MM.1S (cell line): Measurements from ENCODE around the gene AATK.

ENCODE experiments used
- DNase-seq: peaks from one replicate; pipeline ENCODE4 v3.0.0-alpha.2; 2015
- H2AFZ ChIP-seq: fragments of 300-600 bp; sonication (generic); 2 replicates; pipeline ENCODE4 v1.6.0; 2016; ENCODE audit warnings: antibody characterized with exemption, low read length
- H3F3A ChIP-seq: fragments of 300-600 bp; sonication (generic); 2 replicates; pipeline ENCODE4 v1.6.1; 2016; ENCODE audit warnings: mild to moderate bottlenecking, antibody characterized with exemption, low read length, moderate library complexity, mixed read lengths; ENCODE audit not compliant: insufficient read depth
- H3K27ac ChIP-seq: fragments of 300-600 bp; sonication (generic); 2 replicates; pipeline ENCODE4 v1.5.1; 2016; ENCODE audit warnings: mild to moderate bottlenecking, low read length
- H3K27me3 ChIP-seq: fragments of 300-600 bp; sonication (generic); replicated peaks from 2 replicates; pipeline ENCODE4 v1.6.0; 2016; ENCODE audit warnings: low read length; ENCODE audit not compliant: insufficient read depth
- H3K36me3 ChIP-seq: fragments of 300-600 bp; sonication (generic); replicated peaks from 2 replicates; pipeline ENCODE4 v1.6.1; 2016; ENCODE audit warnings: mild to moderate bottlenecking, low read length, mixed read lengths; ENCODE audit not compliant: insufficient read depth
- H3K4me1 ChIP-seq: fragments of 300-600 bp; sonication (generic); 2 replicates; pipeline ENCODE4 v1.6.1; 2016; ENCODE audit warnings: low read length, mixed read lengths
- H3K4me2 ChIP-seq: fragments of 300-600 bp; sonication (generic); 2 replicates; pipeline ENCODE4 v1.6.0; 2016; ENCODE audit warnings: low read depth, low read length
- H3K4me3 ChIP-seq: fragments of 300-600 bp; sonication (generic); 2 replicates; pipeline ENCODE4 v1.5.1; 2016; ENCODE audit warnings: low read length, mixed read lengths
- H3K79me2 ChIP-seq: fragments of 300-600 bp; sonication (generic); 2 replicates; pipeline ENCODE4 v1.6.1; 2016; ENCODE audit warnings: mixed run types, low read length, mixed read lengths
- H3K9ac ChIP-seq: fragments of 300-600 bp; sonication (generic); 2 replicates; pipeline ENCODE4 v1.6.1; 2016; ENCODE audit warnings: low read length, mixed read lengths
- H3K9me2 ChIP-seq: fragments of 300-600 bp; sonication (generic); replicated peaks from 2 replicates; pipeline ENCODE4 v1.6.1; 2016; ENCODE audit warnings: mild to moderate bottlenecking, low read length, mixed read lengths; ENCODE audit not compliant: insufficient read depth
- H3K9me3 ChIP-seq: fragments of 300-600 bp; sonication (generic); replicated peaks from 2 replicates; pipeline ENCODE4 v1.6.1; 2016; ENCODE audit warnings: mild to moderate bottlenecking, low read length, mixed read lengths; ENCODE audit not compliant: insufficient read depth
- H4K20me1 ChIP-seq: fragments of 300-600 bp; sonication (generic); 2 replicates; pipeline ENCODE4 v1.6.1; 2016; ENCODE audit warnings: mild to moderate bottlenecking, low read length, moderate library complexity, mixed read lengths; ENCODE audit not compliant: insufficient read depth
- EZH2 ChIP-seq: fragments of 300-600 bp; sonication (generic); optimal IDR thresholded peaks from 2 replicates; pipeline ENCODE3; 2017; ENCODE audit warnings: low read depth, mild to moderate bottlenecking, antibody characterized with exemption, low read length, mixed read lengths
- EZH2phosphoT487 ChIP-seq: fragments of 300-600 bp; sonication (generic); IDR thresholded peaks from 2 replicates; pipeline ENCODE4 v1.6.1; 2018; ENCODE audit warnings: antibody characterized with exemption, low read length
- TF ChIP-seq, protein P1 (sequence below): fragments of 300-600 bp; sonication (generic); IDR thresholded peaks from 2 replicates; pipeline ENCODE4 v1.5.1; 2016; ENCODE audit warnings: antibody characterized with exemption, low read length, mixed read lengths

The AATK gene

GRCh38 chr17:81108220-81108619, 57.8 kb downstream of the AATK start:
- no peaks in the 10 kb centered on the region for H4K20me1 ChIP-seq
- no peaks in the 10 kb centered on the region for H3K79me2 ChIP-seq
- peaks cover 100% of the 10 kb centered on the region for H3K27me3 ChIP-seq
- no peaks in the 10 kb centered on the region for H3K36me3 ChIP-seq
- no peak for DNase-seq
- no peaks in the 10 kb centered on the region for H3K4me1 ChIP-seq
- H3K4me2 ChIP-seq: no peak overlapping the region
- no peaks in the 10 kb centered on the region for H3K9me3 ChIP-seq
- no peaks in the 10 kb centered on the region for H3K9me2 ChIP-seq
- no peak overlapping the region for H2AFZ ChIP-seq
- no peak overlapping the region for H3K27ac ChIP-seq
- H3K9ac ChIP-seq: no peak overlapping the region
- no peak overlapping the region for H3K4me3 ChIP-seq
- TF ChIP-seq EZH2phosphoT487: no peak
- TF ChIP-seq, protein P1, sequence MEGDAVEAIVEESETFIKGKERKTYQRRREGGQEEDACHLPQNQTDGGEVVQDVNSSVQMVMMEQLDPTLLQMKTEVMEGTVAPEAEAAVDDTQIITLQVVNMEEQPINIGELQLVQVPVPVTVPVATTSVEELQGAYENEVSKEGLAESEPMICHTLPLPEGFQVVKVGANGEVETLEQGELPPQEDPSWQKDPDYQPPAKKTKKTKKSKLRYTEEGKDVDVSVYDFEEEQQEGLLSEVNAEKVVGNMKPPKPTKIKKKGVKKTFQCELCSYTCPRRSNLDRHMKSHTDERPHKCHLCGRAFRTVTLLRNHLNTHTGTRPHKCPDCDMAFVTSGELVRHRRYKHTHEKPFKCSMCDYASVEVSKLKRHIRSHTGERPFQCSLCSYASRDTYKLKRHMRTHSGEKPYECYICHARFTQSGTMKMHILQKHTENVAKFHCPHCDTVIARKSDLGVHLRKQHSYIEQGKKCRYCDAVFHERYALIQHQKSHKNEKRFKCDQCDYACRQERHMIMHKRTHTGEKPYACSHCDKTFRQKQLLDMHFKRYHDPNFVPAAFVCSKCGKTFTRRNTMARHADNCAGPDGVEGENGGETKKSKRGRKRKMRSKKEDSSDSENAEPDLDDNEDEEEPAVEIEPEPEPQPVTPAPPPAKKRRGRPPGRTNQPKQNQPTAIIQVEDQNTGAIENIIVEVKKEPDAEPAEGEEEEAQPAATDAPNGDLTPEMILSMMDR: no peak
- TF ChIP-seq EZH2: no peak
- no peaks in the 10 kb centered on the region for H3F3A ChIP-seq

GRCh38 chr17:81106716-81107115, 59.3 kb downstream of the AATK start:
- Histone ChIP-seq H3K4me1 (no peaks in the 10 kb centered on the region), H3K4me3 (no peak overlapping the region), H3K36me3 (no peaks in the 10 kb centered on the region), H3K9me3 (no peaks in the 10 kb centered on the region), H2AFZ (no peak overlapping the region), H3K79me2 (no peaks in the 10 kb centered on the region), H3F3A (no peaks in the 10 kb centered on the region), H3K27ac (no peak overlapping the region), H3K27me3 (peaks cover 98% of the 10 kb centered on the region), H3K9me2 (no peaks in the 10 kb centered on the region), H3K9ac (no peak overlapping the region), H4K20me1 (no peaks in the 10 kb centered on the region), H3K4me2 (no peak overlapping the region)
- TF ChIP-seq, protein P1: no peak
- TF ChIP-seq EZH2 (no peak), EZH2phosphoT487 (no peak)
- no peak for DNase-seq

GRCh38 chr17:81103379-81103778, 62.6 kb downstream of the AATK start:
- no peaks in the 10 kb centered on the region for H3K36me3 ChIP-seq
- H2AFZ ChIP-seq: no peak overlapping the region
- no peak for DNase-seq
- no peak overlapping the region for H3K4me2 ChIP-seq
- H3K9me2 ChIP-seq: no peaks in the 10 kb centered on the region
- H3K4me3 ChIP-seq: no peak overlapping the region
- H3K4me1 ChIP-seq: no peaks in the 10 kb centered on the region
- no peak overlapping the region for H3K27ac ChIP-seq
- H3F3A ChIP-seq: no peaks in the 10 kb centered on the region
- no peaks in the 10 kb centered on the region for H3K79me2 ChIP-seq
- H3K27me3 ChIP-seq: peaks cover 84% of the 10 kb centered on the region
- TF ChIP-seq, protein P1: no peak
- no peak for TF ChIP-seq EZH2phosphoT487
- TF ChIP-seq EZH2: no peak
- H3K9me3 ChIP-seq: no peaks in the 10 kb centered on the region
- H3K9ac ChIP-seq: no peak overlapping the region
- no peaks in the 10 kb centered on the region for H4K20me1 ChIP-seq
